T-helper 22 cell (primary cell): ENCODE measurements around the gene IFT25.
"Not testable (repeated sequence)": the region's sequence is repeated elsewhere in the genome, so short reads cannot be mapped to it uniquely, and the experiment has no call there.

ENCODE experiments used
- DNase-seq: peaks from one replicate; pipeline ENCODE4 v3.0.0-alpha.2; 2020; ENCODE audit warnings: low read depth

IFT25 gene

DNA sequence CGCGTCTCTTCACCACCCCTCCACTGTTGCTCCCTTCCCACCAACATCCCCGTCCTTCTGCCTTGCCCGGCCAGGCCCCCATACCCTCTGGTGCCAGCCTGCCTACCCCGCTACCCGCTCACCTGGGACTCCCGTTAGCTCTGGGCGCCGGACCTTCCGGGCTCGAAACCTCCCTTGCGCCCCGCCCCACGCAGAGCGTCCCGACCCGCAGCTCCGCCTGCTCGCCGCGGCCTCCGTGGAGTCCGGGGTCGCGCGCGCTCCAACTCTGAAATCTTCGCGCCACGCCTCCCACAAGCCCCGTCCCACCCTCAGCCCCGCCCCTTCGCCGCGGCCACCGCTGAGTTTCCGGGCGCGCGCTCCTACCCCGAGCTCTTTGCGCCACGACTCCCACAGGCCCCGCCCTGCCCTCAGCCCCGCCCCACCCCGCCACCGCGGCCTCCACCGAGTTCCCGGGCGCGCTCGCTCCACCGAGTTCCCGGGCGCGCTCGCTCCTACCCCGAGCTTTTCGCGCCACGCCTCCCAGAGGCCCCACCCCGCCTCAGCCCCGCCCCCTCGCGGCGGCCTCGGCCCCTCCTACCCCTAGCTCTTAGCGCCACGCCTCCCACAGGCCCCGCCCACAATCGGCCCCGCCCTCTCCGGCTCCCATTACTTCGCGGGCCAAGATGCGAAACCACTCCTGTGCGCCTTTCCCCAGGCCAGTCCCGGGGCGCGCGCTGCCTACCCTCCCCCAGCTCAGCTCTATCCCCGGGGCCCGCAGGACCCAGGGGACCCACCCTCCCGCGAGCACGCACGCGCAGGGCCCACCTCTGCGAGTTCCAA, at the start of gene IFT25:
Gene IFT25, minus strand, starts transcription at position 267 of the 819 bp plus-strand sequence. CDS start 5,617 bp downstream, outside the sequence.
- DNase-seq: peak; percentile 95

GRCh38 chr1:53994516-53994915, 49.0 kb upstream of the IFT25 start:
- DNase-seq: not testable (repeated sequence)

DNA sequence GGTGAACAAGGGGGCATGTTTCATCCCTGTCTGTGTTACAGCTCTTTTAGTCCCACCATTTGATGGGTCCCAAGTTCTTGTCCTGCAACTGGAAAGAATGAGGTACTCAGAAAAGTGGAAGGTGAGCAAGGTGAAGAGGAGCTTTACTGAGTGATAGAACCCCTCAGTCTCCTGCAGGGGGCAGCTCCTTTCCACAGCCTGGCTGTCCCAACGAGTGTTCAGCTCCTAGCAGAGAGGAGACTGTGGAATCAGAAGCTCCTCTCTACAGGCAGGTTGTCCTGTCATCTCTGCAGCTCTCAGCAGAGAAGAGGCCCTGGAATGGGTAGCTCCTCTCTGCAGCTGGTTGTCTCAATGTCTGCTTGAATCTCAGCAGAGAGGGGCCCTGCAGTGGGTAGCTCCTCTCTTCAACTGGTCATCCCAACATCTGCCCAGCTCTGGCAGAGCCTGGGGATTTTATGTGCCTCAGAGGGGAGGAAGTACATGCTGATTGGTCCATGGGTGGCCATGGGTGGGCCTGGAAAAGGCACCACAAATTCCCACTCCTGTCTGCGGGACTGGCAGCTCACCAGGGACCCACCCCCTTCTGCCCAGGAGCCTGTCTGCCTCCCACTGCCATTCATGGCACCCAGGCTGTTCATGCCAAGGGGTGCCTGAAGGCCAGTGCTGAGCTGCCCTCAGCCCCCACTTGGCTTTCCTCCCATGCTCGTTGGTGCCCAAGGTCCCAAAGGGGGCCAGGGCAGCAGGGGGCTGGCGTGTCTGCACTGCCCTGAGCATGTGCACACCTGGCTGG, 46.8 kb upstream of the IFT25 start:
- DNase-seq: no peak

GRCh38 chr1:53987880-53988279, 42.4 kb upstream of the IFT25 start:
- no peak for DNase-seq

DNA sequence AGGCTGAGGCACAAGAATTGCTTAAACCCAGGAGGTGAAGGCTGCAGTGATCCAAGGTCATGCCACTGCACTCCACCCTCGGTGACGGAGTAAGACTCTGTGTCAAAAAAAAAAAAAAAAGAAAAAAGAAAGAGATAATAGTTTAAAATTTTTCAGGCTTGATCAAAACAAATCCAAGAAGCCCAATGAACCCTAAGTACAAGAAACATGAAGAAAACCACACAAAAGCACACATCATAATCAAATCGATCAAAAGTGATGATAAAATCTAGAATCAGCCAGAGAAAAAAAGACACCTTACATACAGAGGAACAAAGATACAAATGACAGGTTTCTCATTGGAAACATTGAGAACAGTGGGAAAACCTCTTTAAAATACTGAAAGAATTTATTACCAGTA, 41.0 kb upstream of the IFT25 start:
- DNase-seq: no peak

DNA sequence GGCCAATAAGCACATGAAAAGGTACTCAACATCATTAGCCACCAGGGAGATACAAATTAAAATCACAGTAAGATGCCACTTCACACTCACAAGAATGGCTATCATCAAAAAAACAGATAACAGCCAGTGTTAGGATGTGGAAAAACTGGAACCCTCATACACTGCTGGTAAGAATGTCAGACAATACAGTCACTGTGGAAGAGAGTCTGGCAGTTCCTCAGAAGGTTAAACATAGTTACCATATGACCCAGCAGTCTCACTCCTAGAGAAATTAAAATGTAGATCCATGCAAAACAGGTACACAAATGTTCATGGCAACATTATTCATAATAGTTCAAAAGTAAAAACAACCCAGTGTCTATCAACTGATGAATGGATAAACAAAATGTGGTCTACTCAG, 39.2 kb upstream of the IFT25 start:
- DNase-seq: no peak

DNA sequence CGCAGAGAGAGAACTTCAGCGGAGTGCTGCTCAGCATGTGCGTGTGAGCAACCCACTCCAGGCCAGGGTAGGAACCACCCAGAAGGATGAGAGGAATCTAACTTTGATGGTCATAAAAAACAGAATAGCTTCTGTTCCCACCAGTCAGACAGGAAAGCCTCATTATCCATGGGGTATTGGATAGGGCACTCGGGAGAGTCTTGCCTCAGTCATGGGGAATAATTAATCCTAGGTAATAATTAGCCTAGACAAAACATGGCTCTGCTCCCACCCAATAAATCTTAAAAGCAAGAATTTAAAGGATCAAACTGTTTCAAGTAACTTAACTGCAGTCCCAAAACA, 37.2 kb upstream of the IFT25 start:
- DNase-seq: no peak

DNA sequence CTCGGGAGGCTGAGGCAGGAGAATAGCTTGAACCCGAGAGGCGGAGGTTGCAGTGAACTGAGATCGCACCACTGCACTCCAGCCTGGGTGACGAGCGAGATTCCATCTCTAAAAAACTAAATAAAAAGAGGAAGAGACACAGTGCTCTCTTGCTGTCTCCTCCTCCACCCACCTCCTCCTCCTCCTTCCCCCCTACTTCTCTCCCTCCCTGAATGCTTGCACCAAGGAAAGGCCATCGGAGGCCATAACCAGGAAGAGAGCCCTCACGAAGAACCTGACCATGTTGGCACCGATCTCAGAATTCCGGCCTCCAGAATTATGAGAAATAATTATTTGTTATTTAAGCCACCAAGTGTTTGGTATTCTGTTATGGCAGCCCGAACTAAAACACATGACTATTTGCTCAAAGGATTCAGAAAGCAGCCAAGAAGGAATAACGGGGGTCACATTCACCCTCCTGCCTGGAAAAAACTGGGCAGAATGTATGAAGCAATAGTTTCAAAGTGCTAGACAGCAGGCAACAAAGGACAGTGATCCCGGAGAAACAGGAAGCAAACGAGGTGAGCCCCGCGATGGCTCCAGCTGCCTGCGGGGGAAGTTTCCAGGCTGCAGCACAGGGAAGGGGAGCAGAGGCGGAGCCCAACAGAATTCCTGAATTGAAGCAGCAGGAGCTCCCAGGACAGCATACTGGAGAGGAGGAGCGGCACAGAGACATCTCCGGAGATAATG, 36.7 kb upstream of the IFT25 start:
- DNase-seq: no peak

- DNase-seq: no peak
Observed at GRCh38 chr1:53981220-53981619, 35.7 kb upstream of the IFT25 start.

- DNase-seq: no peak
Observed at GRCh38 chr1:53979712-53980450, 34.4 kb upstream of the IFT25 start.

DNA sequence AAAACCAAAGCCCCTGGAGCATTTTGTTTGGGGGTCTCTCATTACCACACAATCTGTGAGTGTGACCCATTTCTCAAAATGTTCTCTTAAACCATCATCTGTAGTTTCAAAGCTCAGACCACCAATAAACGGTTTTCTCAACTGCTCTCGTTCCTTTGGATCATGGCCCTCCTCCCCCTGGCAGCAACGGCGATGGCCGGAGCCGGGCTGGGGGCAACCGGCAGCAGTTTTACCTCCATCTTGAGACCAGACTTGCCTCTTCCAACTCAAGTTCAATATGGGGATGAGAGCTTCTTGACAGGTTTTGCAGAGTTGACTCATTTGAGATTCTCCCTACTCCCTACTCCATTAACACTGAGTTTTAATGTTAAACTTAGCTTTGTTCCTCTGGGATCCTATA, 30.4 kb upstream of the IFT25 start:
- no peak for DNase-seq

GRCh38 chr1:53971718-53972117, 26.2 kb upstream of the IFT25 start:
- DNase-seq: no peak

DNA sequence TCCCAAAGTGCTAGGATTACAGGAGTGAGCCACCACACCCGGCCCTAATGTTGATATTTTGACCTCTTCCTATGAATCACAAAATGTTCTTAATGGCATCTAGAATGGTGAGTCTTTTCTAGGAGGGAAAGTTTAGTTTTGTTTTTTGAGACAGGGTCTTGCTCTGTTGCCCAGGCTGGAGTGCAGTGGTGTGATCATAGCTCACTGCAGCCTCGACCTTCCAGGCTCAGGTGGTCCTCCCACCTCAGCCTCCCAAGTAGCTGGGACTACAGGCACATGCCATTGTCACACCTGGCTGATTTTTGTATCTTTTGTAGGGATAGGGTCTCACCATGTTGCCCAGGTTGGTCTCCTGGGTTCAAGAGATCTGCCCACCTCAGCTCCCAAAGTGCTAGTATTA, 23.8 kb upstream of the IFT25 start:
- not testable (repeated sequence) for DNase-seq

DNA sequence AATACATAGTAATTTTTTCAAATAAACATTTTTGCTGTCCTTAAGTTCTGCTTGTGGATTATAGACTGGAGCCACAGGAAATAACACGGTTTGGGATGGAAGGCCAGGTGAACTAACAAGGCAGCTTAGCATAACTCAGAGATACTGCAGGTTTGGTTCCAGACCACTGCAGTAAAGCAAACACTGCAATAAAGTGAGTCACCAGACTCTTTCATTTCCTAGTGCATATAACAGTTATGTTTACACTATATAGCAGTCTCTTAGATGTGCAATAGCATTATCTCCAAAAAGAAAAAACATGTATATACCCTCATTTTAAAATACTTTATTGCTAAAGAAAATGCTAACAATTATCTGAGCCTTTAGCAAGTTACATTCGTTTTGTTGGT, 22.6 kb upstream of the IFT25 start:
- DNase-seq: no peak

DNA sequence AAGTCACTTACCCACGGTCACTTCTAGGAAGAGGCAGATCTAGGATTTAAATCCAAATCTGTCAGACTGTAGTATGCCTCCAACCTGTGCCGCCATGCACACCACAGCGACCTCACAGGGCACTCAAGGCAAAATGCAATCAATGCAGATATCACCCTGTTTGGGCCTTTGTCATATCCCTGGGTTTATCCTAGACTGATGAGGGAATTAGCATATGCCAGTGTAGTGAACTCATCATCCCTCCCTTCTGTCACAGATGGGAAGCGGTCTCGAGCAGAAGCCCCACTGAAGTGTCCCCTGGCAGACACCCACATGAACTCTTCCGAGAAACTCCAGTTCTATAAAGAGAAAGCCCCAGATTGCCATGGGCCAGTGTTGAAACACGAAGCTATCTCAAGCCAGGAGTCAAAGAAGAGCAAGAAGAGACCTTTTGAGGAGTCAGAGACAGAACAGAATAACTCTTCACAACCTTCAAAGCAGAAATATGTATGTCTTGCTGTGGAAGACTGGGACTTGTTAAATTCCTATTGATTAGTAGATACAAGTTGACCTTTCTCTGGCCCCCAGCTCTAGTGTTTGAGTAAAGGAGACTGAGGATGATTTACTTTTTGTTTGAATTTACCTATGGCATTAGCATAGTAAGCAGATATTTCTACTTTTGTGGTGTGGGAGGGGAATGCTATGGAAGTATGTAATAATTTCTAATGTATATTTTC, 22.1 kb upstream of the IFT25 start:
- DNase-seq: no peak

DNA sequence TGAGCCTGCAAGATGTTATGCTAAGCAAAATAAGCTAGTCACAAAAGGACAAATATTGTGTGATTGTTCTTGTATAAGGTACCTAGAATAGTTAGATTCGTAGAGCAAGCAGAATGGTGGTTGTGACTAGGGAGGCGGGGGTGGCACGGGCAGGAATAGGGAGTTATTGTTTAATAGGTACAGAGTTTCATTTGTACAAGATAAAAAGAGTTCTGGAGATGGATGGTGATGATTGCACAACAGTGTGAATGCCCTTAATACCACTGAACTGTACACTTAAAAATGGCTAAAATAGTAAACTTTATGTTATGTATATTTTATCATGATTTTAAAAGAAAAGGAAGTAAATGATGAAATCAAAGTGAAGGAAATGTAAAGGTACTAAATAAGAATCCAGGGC, 21.3 kb upstream of the IFT25 start:
- no peak for DNase-seq

- no peak for DNase-seq
Observed at GRCh38 chr1:53964109-53964508, 18.6 kb upstream of the IFT25 start.

DNA sequence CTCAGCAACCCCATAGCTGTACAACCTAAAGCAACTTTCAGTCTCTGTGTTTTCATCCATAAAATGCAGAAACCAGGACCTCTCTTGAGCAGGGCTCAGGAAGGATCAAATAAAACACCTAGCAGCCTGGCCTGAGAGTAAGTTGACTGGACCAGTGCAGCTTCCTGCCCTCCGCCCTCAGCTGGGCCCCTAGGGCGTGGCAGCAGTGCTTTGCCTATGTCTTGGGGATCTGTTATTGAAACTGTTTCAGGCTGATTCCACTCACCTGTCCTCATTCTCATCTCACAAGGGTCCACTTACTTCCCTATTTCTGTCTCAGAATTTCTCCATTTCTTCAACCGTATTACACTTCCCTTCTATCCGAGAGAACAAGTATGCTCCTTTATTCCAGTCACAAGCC, 18.0 kb upstream of the IFT25 start:
- DNase-seq: no peak

- no peak for DNase-seq
Observed at GRCh38 chr1:53962395-53962794, 16.9 kb upstream of the IFT25 start.

- DNase-seq: no peak
Observed at GRCh38 chr1:53959664-53960250, 14.3 kb upstream of the IFT25 start.

DNA sequence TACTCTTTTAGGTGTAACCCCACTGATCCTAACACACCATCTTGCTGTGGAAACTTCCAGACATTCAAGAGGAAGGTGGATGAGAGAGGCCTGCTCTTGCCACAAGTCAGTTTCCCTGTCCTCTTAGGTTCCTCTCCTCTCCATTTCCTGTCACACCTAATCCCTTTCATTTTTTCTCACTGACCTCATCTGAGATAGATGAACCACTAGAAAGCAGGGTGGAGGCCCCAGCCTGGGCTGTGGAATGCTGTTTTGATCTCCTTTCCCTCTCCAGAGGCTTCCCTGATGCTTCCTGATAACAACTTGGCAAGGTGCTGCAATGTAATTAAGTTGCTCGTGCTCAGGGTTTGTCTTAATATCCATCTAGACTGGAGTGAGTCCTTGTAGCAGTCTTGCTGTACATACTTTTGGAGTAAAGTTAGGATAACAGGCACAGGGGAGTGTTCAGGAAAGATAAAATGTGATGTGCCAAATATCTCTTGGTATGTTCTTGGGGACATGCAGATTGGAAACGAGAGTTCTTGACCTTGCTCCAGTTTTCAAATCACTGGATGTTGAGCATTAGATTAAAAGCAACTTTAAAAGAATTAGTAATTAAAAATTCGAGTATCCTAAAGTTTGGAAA, 11.8 kb upstream of the IFT25 start:
- DNase-seq: no peak
